Activated naive CD4-positive, alpha-beta T cell treated with Interleukin-2 at 50 U/mL for 16 hours (primary cell): Measurements from ENCODE around the gene ABLIM2.

Experiments used
- DNase-seq: peaks from one replicate; pipeline ENCODE4 v3.0.0-alpha.2; 2020

Gene ABLIM2

DNA sequence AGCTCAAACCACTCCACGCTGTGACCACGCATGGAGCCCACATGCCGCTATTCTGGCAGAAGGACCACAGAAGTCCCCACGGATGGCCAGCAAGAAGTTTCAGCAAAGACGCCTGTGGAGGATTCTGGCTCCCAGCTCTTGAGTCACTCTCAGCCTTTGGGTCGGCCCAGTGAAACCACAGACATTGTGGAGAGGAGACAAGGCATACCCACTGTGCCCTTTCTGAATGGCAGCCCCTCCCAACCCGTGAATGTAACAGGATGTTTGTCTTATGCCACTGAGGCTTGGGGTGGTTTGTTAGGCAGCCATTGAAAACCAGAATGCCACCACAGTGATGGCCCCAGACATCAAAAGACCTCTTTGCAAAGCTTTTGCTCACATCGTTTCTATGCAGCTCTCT lies 42.7 kb downstream of the ABLIM2 start:
- no peak for DNase-seq

GRCh38 chr4:8115203-8115520 lies 43.5 kb downstream of the ABLIM2 start:
- no peak for DNase-seq

GRCh38 chr4:8114456-8115202 lies 44.0 kb downstream of the ABLIM2 start:
- no peak for DNase-seq

DNA sequence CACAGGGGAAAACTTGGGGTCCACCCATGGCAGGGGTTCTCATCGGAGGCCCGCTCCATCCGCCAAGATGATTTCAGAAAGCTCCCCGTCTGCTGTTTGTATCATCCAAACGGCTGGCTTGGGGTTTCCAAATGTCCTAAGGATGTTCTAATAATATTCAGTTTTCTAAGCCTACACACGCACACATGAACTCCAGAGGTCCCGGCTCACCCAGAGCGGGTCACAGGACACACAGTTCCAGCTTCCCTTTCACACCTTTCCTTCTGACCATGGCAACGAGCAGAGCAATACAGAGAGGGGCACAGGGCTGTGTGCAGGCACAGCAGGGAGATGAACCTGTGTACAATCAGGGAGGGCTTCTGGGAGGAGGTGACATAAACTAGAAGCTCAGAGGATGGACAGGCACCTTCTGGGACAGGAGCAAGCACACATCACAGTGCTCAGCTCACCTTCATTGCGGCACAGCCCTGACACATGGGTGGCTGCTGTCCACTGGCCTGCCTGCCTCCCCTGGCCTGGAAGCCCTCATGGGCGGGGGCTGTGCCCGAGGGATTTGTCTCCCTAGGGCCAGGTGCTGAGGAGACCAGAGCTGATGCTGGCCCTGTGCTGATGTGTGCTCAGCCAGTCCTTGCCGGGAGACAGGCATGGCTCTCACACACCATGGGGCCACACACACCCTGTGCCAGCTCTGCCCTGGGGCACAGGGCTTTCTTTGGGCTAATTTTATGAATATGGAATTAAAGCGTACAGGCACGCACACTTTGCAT lies 44.8 kb downstream of the ABLIM2 start:
- DNase-seq = no peak

DNA sequence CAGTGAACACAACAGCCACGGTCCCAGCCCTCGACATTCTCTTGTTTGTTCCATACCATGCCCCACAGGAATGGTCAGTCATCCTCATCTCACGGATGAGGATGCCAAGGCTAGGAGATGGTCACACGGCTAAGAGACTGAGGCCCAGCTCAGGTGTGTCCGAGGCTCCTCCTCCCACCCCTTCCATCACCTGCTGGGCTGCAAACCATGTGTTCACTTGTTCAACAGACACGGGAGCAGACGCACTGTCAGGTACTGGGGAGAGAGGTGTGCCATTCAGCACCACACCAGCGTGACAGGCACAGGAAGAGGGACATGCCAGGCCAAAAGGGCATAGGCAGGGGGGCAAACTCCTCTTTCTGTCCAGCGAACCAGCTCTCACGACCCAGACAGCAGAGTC lies 45.9 kb downstream of the ABLIM2 start:
- DNase-seq = no peak

DNA sequence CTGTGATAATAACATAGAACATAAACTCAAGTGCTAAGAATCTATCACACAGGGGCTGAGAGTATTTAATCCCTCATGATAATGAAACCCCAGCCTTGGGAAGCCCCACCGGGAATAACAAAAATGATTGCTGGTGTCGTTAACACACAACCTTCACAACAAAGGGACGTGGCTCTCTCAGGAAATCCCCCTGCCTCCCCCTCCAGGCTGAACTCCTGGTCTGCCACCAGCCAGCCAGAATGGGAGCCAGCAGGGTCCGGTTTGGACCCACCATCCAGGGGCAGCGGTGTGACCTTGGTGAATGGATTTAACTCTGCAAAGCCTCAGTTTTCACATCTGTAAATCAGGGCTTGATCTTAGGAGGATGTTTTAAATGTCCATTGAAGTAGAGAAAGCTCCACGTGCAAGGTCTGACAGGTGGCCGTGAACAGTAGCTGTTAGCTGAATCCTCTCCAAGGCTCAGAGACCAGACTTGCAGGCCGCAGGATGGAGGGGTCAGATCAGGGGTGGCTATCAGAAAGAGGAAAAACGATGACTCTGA lies 46.5 kb downstream of the ABLIM2 start:
- no peak for DNase-seq

GRCh38 chr4:8110071-8110986 lies 48.3 kb downstream of the ABLIM2 start:
- no peak for DNase-seq

- no peak for DNase-seq
These were observed 49.1 kb downstream of the ABLIM2 start for GRCh38 chr4:8109406-8110065.

DNA sequence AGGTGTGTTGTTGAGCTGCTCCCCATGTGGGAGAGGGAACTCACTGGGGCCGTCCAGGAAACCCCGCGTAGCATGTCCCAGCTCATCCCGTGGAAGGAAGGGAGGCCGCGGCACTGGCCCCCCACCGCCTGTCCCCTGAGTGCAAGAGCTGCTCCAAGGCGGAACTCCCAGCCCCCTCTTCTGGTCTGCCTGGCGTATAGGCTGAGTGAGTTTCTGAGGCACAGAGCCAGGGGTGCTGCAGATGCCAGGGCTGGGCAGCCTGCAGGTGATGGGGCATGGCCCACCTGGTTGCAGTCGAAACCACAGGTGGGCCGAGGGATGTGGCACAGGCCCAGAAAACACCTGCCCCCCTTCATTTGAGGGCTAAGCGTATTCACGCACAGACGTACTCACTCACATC lies 49.6 kb downstream of the ABLIM2 start:
- no peak for DNase-seq

- no peak for DNase-seq
These were observed 50.4 kb downstream of the ABLIM2 start for GRCh38 chr4:8108261-8108660.

DNA sequence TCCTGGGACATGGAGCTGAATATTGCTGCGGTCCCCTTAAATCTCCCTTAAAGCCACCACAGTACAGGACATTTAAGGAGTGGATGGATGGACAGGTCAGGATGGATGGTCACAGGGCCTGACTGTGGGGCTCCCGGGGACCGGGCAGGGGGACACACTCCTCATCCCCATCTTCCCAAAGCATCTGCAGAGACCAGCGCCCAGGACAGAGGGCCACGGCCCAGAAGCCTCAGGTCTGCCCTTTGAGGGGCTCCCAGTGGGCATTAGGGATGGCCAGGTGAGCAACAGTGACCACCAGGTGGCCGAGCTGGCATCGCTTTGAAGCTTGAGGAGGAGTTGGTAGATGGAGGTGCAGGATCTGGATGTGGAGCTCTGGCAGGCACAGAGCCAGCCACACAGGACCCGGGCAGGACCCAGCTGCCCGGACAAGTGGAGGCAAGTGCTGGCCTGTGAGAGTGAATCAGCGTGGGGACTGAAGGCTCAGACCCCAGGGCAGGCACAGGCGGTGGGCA lies 51.4 kb downstream of the ABLIM2 start:
- no peak for DNase-seq

GRCh38 chr4:8106451-8107025 lies 52.1 kb downstream of the ABLIM2 start:
- DNase-seq = no peak

GRCh38 chr4:8105306-8106100 lies 53.1 kb downstream of the ABLIM2 start:
- DNase-seq = no peak

DNA sequence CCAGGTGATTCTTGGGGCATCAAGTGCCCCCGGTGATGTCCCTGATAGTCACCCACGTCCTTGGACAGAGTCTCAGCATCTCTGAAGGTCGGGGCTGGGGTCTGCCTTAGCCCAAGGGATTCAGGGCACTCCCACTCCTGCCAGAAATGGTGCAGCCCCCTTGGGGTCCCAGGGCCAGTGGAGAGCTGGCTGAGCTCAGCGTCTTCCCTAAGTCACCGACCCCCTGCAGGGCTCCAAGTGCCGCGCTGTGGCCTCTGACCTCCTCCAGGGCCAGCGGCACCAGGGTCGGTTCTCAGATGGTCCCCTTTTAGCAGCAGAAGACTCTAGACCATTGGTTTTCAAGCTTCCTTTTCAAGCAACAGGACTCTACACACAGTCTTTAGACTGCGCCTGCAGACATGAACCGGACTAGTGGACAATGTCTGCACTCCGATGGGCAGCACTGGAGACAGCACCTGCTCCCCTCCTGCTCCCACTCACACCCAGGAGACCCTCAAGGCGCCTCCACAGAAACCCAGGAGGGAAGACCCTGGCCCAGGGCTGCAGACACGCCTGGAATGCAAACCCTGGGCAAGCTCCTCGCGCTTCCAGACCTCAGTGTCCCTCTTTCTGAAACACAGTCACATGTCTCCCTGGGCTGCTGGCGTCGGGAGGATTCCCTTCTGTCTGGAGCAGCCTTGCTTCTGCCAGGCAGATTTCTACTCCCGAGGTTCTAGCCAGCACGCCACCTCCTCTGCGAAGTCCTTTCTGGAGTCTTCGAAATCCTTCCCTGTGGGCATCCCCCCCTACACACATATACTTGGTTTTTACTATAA lies 53.9 kb downstream of the ABLIM2 start:
- DNase-seq = no peak

- DNase-seq = no peak
These were observed 54.9 kb downstream of the ABLIM2 start for GRCh38 chr4:8103421-8104390.

GRCh38 chr4:8102831-8103230 lies 55.8 kb downstream of the ABLIM2 start:
- DNase-seq = no peak

GRCh38 chr4:8102076-8102355 lies 56.6 kb downstream of the ABLIM2 start:
- no peak for DNase-seq

- no peak for DNase-seq
These were observed 57.2 kb downstream of the ABLIM2 start for GRCh38 chr4:8101213-8102075.
